Left ventricle myocardium superior (tissue), 1 donor: Measurements from ENCODE around the gene ECHS1. TPM values are rescaled to one million over a fixed set of nuclear protein-coding genes. Genes with fewer than 3 reads are reported as not detected.

ENCODE experiments used
- ATAC-seq: fragments of 200-7000 bp; cut with Tn5 transposase; one replicate; pipeline ENCODE4 v1.9.1; 2020; ENCODE audit warnings: mild to moderate bottlenecking, moderate library complexity
- DNase-seq: peaks from one replicate; pipeline ENCODE4 v3.0.0-alpha.2; 2020
- intact Hi-C: fragments of 100-400 bp; cut with micrococcal nuclease; formaldehyde crosslinking; loops from one replicate; pipeline ENCODE4 v1.11.0; 2022
- microRNA-seq: library from miRNA; unstranded; fragments of <30 nt; microRNA quantifications from one replicate; pipeline ENCODE4 v1.2.0, GENCODE V29; 2020; ENCODE audit warnings: borderline number of aligned reads
- total RNA-seq: library from RNA; stranded (reverse); fragmentation: NEBNext Ultra II Directional; extraction: Animal tissue kit (Norgen Biotek cat#: 25700); gene quantifications from one replicate; pipeline ENCODE4 v1.2.1, GENCODE V29; 2021
- donor health status: DM: no; HTN: yes; CAD: no; lungs with severe emphysema.

Gene ECHS1
- total RNA-seq, 1 donor from 2014 or later: 226 TPM

- ATAC-seq: no peak
- DNase-seq: no peak
- intact Hi-C loops: no loop called here
Observed at GRCh38 chr10:133314911-133315310, 58.2 kb downstream of the ECHS1 start.

DNA sequence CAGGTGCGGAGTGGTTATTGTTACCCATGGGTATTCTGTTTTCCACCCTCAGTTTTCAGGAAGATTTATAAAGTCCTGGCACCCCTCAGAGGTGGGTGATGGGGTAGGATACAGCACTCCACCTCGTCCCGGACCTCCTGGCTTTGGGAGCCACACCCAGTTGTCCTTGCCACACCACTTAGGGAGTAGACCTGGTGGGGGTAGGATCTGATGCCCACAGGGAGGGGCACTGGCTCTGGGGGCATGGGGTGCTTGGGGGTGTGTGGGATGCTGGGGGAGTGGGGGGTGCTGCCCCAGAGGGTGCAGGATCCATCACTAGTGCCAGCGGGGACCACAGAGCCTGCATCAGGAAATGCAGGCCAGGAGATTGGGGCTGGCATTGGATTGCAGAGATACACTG, 60.0 kb downstream of the ECHS1 start:
- intact Hi-C loops: no loop called here
- no peak for ATAC-seq
- no peak for DNase-seq

DNA sequence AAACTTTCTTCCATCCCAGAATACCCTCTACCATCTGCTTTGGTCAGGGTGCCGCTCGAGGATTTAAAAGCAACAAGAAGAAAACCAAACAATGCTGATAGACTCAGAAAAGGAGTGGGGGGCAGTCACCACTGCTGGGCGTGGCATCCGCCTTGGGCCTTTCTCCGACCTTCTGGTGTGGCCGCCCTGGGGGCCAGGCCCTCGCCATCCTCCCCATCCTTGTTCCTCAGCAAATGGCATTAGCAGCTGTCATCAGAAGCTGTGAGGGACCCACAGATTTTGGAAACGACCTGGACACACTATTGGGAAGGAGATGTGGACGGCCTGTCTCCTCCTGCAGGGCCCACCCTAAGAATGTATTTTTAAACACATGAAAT, 60.4 kb downstream of the ECHS1 start:
- intact Hi-C loops: no loop called here
- DNase-seq: no peak
- ATAC-seq: no peak

Small RNAs within 50 kb of the gene (microRNA-seq; reads per million reads assigned to microRNA genes)
- not detected for gene MIR3944

Other genes with a start within 250 kb of the ECHS1 start
- gene KNDC1, start 213.1 kb downstream of the ECHS1 start, total RNA-seq: 0.20 TPM
- gene UTF1, start 143.1 kb downstream of the ECHS1 start, total RNA-seq: not detected
- 0.99 TPM for gene VENTX, start 135.5 kb downstream of the ECHS1 start, total RNA-seq
- gene ADAM8, start 96.5 kb downstream of the ECHS1 start, total RNA-seq: 2.4 TPM
- 42.6 TPM for gene TUBGCP2, start 64.5 kb downstream of the ECHS1 start, total RNA-seq
- gene ZNF511, start 64.4 kb downstream of the ECHS1 start, total RNA-seq: 45.1 TPM
- not detected for gene CALY, start 36.5 kb downstream of the ECHS1 start, total RNA-seq
- gene PRAP1, start 26.0 kb downstream of the ECHS1 start, total RNA-seq: not detected
- gene FUOM, start 15.3 kb downstream of the ECHS1 start, total RNA-seq: 9.3 TPM
- gene PAOX, start 5.9 kb upstream of the ECHS1 start, total RNA-seq: 2.8 TPM
- 20.9 TPM for gene MTG1, start 20.8 kb upstream of the ECHS1 start, total RNA-seq
- not detected for gene SPRN, start 51.3 kb upstream of the ECHS1 start, total RNA-seq
- 0.45 TPM for gene SCART1, start 80.6 kb upstream of the ECHS1 start, total RNA-seq
- gene CYP2E1, start 154.0 kb upstream of the ECHS1 start, total RNA-seq: 0.69 TPM
- 0.47 TPM for gene SYCE1, start 192.2 kb upstream of the ECHS1 start, total RNA-seq